Pancreas (tissue), 10 donors: ENCODE results near the gene ZCCHC7. TPM values are rescaled to one million over a fixed set of nuclear protein-coding genes. Genes with fewer than 3 reads are reported as not detected.
"Not testable (repeated sequence)": the region's sequence is repeated elsewhere in the genome, so short reads cannot be mapped to it uniquely, and the experiment has no call there.

Experiments
- ATAC-seq, 4 donors: fragments of 200-7000 bp; cut with Tn5 transposase; one replicate each; pipeline versions ENCODE4 v1.8.0 to v1.9.1; 2020; ENCODE audit warnings: mild to moderate bottlenecking in 4 of 4, moderate library complexity in 4 of 4
- DNase-seq, 6 donors: peaks; one replicate each; pipeline ENCODE4 v3.0.0-alpha.2; 2020
- FAIRE-seq: peaks from 2 replicates; lab custom pipeline; 2012; peaks lifted over from hg19 to GRCh38; lab: Jason Lieb, UNC
- H3K27ac ChIP-seq, 4 donors: fragments of 200-600 bp; sonication (generic); 1 replicate in 3 of 4; 2 replicates in 1 of 4; pipeline versions ENCODE4 v1.5.0 to v1.8.0; 2020
- H3K27me3 ChIP-seq, 4 donors: fragments of 200-600 bp; one replicate each; pipeline ENCODE4 v1.8.0; 2021
- H3K36me3 ChIP-seq, 3 donors: fragments of 200-600 bp; sonication (generic) in 1 of 3; one replicate each; pipeline versions ENCODE4 v1.5.0 to v1.8.0; 2020 to 2021
- H3K4me1 ChIP-seq, 3 donors: fragments of 200-600 bp; one replicate each; pipeline ENCODE4 v1.8.0; 2021
- H3K4me3 ChIP-seq, 4 donors: fragments of 200-600 bp; sonication (generic) in 2 of 4; one replicate each; pipeline versions ENCODE4 v1.5.0 to v1.8.0; 2020 to 2021
- H3K9me3 ChIP-seq, 4 donors: fragments of 200-600 bp; one replicate each; pipeline ENCODE4 v1.8.0; 2021
- CTCF ChIP-seq, 4 donors: fragments of 200-600 bp; sonication (generic) in 3 of 4; IDR thresholded peaks; one replicate each; pipeline versions ENCODE4 v1.5.0 to v1.8.0; 2021; ENCODE audit warnings: antibody characterized with exemption in 4 of 4
- WGBS, 2 donors: extraction: QIAGEN DNeasy Blood & Tissue Kit; methylation state at CpG; one replicate each; pipeline ENCODE4 v1.1.7; 2013; 5-methylcytosine and 5-hydroxymethylcytosine counted together
- intact Hi-C, 3 donors: fragments of 100-400 bp; cut with DNase I; formaldehyde crosslinking; loops; one replicate each; pipeline versions ENCODE4 v1.11.1 to v1.14.2; 2022
- polyA plus RNA-seq, 2 donors: library from polyadenylated mRNA; stranded (reverse); fragments of 200-250 nt; gene quantifications; one replicate each; pipeline ENCODE4 v1.2.3, GENCODE V29; 2013
- total RNA-seq, 6 donors: library from RNA; stranded (reverse); fragmentation: NEBNext Ultra II Directional in 4 of 6; extraction: Animal tissue kit (Norgen Biotek cat#: 25700) in 4 of 6; gene quantifications; one replicate each; pipeline versions ENCODE4 v1.2.1 to v1.2.4, GENCODE V29; 2021 to 2023
- donor health status: healthy with polysubstance abuse.
- donor health status: DM: no; HTN: no; CAD: no; lungs with moderate emphysema.
- donor health status: DM: no; HTN: no; CAD: no.
- donor health status: control.
- donor health status: control.
- donor health status: Bipolar disorder and iron deficiency.
- donor health status: DM: yes; HTN: yes; CAD: no.
- donor health status: DM: no; HTN: no; CAD: no.
- donor health status: DM: no; HTN: no; CAD: no.
- donor health status: DM: yes; HTN: yes; CAD: no.

The ZCCHC7 gene
- total and polyA plus RNA-seq, 8 donors = 8.1 to 17.4 (median 14.4) TPM

DNA sequence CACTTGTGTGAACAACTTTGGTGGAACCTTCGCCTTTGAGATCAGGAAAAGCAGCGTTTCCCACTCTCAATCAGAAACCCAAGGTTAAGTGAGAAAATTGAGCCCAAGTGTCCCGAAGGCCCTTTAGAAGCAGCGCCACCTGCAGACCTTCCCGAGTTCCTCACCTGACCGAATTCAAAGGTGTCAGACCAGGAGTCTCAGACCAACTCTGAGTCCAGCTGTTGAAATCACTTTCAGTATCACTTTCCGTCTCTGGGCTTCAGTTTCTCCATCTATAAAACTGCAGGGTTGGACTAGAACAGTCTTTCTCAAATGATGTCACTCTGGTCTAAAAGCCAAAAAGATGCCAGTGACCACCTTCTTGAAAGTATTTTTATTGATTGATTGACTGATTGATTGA is 270.4 kb downstream of the ZCCHC7 start:
- Histone ChIP-seq H3K4me3 (no peak overlapping the region), H3K4me1 (no peaks in the 10 kb centered on the region), H3K27me3 (no peaks in the 10 kb centered on the region), H3K27ac (no peak overlapping the region), H3K9me3 (no peaks in the 10 kb centered on the region), H3K36me3 (no peaks in the 10 kb centered on the region)
- 23 to 29% methylated on average over 7 of the region's 7 CpGs for WGBS, 2 donors
- TF ChIP-seq CTCF (IDR thresholded peaks at IDR 0.05) = peak in 3 of 4 donors; percentile 11 to 25 (median 25)
- FAIRE-seq (no peak), DNase-seq (peak in 4 of 6 donors; percentile 45 to 66 (median 56)), ATAC-seq (peak; percentile 44 to 79 (median 73))
- intact Hi-C loops = no loop called here

- intact Hi-C loops = no loop called here
- DNase-seq (no peak), FAIRE-seq (no peak), ATAC-seq (no peak)
- no peak overlapping the region for H3K4me3 ChIP-seq
- H3K9me3 ChIP-seq = no peaks in the 10 kb centered on the region
- TF ChIP-seq CTCF (IDR thresholded peaks at IDR 0.05) = no peak
- H3K36me3 ChIP-seq = no peaks in the 10 kb centered on the region
- no peaks in the 10 kb centered on the region for H3K27me3 ChIP-seq
- H3K4me1 ChIP-seq = no peaks in the 10 kb centered on the region
- no peak overlapping the region for H3K27ac ChIP-seq
- whole genome bisulfite sequencing, 2 donors = 83 to 91% methylated on average over 8 of the region's 8 CpGs
Observed at GRCh38 chr9:37392272-37392671, 271.9 kb downstream of the ZCCHC7 start.

- 7 to 18% methylated on average over 12 of the region's 12 CpGs for WGBS, 2 donors
- no peak for TF ChIP-seq CTCF (IDR thresholded peaks at IDR 0.05)
- Histone ChIP-seq H3K4me1 (peaks cover 0 to 10% (median 0%) of the 10 kb centered on the region in 3 donors), H3K27ac (peak overlapping the region in 2 of 4 donors; percentile 20 to 55), H3K36me3 (no peaks in the 10 kb centered on the region), H3K27me3 (no peaks in the 10 kb centered on the region), H3K9me3 (no peaks in the 10 kb centered on the region), H3K4me3 (no peak overlapping the region)
- FAIRE-seq (no peak), DNase-seq (peak in 3 of 6 donors; percentile 54 to 59 (median 56)), ATAC-seq (peak; percentile 61 to 77 (median 75))
- intact Hi-C loops = no loop called here
Observed at GRCh38 chr9:37395229-37395628, 274.9 kb downstream of the ZCCHC7 start.

- WGBS, 2 donors = 13 to 22% methylated on average over 8 of the region's 8 CpGs
- peaks cover 0 to 14% (median 0%) of the 10 kb centered on the region in 3 donors for H3K4me1 ChIP-seq
- H3K9me3 ChIP-seq = no peaks in the 10 kb centered on the region
- no peaks in the 10 kb centered on the region for H3K27me3 ChIP-seq
- no peak for TF ChIP-seq CTCF (IDR thresholded peaks at IDR 0.05)
- intact Hi-C loops = no loop called here
- no peak overlapping the region for H3K4me3 ChIP-seq
- no peak for DNase-seq
- H3K27ac ChIP-seq = peak overlapping the region in 2 of 4 donors; percentile 20 to 55
- FAIRE-seq = no peak
- ATAC-seq = peak; percentile 53 to 61 (median 56)
- H3K36me3 ChIP-seq = no peaks in the 10 kb centered on the region
Observed at GRCh38 chr9:37395663-37396062, 275.3 kb downstream of the ZCCHC7 start.

DNA sequence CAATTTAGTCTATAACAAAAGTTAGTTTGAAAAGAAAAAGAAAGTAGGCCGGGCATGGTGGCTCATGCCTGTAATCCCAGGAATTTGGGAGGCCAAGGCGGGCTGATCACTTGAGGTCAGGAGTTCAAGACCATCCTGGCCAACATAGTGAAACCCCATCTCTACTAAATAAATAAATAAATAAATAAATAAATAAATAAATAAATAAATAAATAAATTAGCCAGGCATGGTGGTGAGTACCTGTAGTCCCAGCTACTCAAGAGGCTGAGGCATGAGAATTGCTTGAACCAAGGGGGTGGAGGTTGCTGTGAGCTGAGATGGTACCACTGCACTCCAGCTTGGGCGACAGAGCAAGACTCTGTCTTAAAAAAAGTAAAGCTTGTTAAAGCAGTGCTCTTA is 277.6 kb downstream of the ZCCHC7 start:
- ATAC-seq, intact Hi-C loops, H3K4me3 ChIP-seq, DNase-seq, H3K36me3 ChIP-seq, H3K27ac ChIP-seq, FAIRE-seq, H3K9me3 ChIP-seq, H3K27me3 ChIP-seq: not testable (repeated sequence)
- 95 to 97% methylated on average over 3 of the region's 3 CpGs for WGBS, 2 donors
- peaks cover 0 to 24% (median 0%) of the 10 kb centered on the region in 3 donors for H3K4me1 ChIP-seq
